HepG2 (cell line): ENCODE measurements around the gene CLDN9. TPM values are rescaled to one million over a fixed set of nuclear protein-coding genes. Genes with fewer than 3 reads are reported as not detected.
A peak's percentile ranks its signal among the peaks of the same experiment; 100 is the strongest.

ENCODE experiments used
- ATRX ChIP-seq: sonication (generic); formaldehyde crosslinking; IDR thresholded peaks from 2 replicates; pipeline ENCODE4 v1.4.0; 2020; ENCODE audit warnings: missing genetic modification reagents, borderline replicate concordance
- EHMT2 ChIP-seq: fragments of 200-600 bp; sonication (generic); IDR thresholded peaks from 2 replicates; pipeline ENCODE4 v1.7.0; 2017; ENCODE audit warnings: antibody characterized with exemption, low read depth, low read length, borderline replicate concordance
- HDAC1 ChIP-seq: sonication (generic); formaldehyde crosslinking; IDR thresholded peaks from 2 replicates; pipeline ENCODE4 v1.5.1; 2020; ENCODE audit warnings: mild to moderate bottlenecking, missing genetic modification reagents
- HNF4G ChIP-seq, 2 experiments: sonication (generic) in 1 of 2; formaldehyde crosslinking in 1 of 2; IDR thresholded peaks; 2 replicates each; pipeline versions ENCODE4 v1.4.0 to v1.6.1; 2011 to 2020; ENCODE audit warnings: borderline replicate concordance in 2 of 2, low read depth in 2 of 2, mild to moderate bottlenecking in 2 of 2, low read length in 1 of 2, missing genetic modification reagents in 1 of 2, moderate library complexity in 1 of 2
- HNRNPK ChIP-seq: fragments of 200-400 bp; formaldehyde crosslinking; IDR thresholded peaks from 2 replicates; pipeline ENCODE4 v1.6.1; 2018; ENCODE audit warnings: low read length, low read depth, moderate library complexity, mild to moderate bottlenecking; ENCODE audit not compliant: poor library complexity, severe bottlenecking
- KDM4B ChIP-seq: sonication (generic); formaldehyde crosslinking; IDR thresholded peaks from 2 replicates; pipeline ENCODE4 v1.4.0; 2020; ENCODE audit warnings: missing genetic modification reagents
- MLLT10 ChIP-seq: sonication (generic); formaldehyde crosslinking; IDR thresholded peaks from 2 replicates; pipeline ENCODE4 v1.4.0; 2020; ENCODE audit warnings: missing genetic modification reagents
- STAT5B ChIP-seq: sonication (generic); formaldehyde crosslinking; IDR thresholded peaks from 2 replicates; pipeline ENCODE4 v1.4.0; 2020; ENCODE audit warnings: missing genetic modification reagents
- SUZ12 ChIP-seq: fragments of 150-350 bp; IDR thresholded peaks from 2 replicates; pipeline ENCODE4 v1.6.1; 2014; ENCODE audit warnings: low read depth, low read length
- ZNF101 ChIP-seq: sonication (generic); formaldehyde crosslinking; IDR thresholded peaks from 2 replicates; pipeline ENCODE4 v1.4.0; 2020; ENCODE audit warnings: mild to moderate bottlenecking, low read depth, missing genetic modification reagents, borderline replicate concordance
- ZNF44 ChIP-seq: sonication (generic); formaldehyde crosslinking; IDR thresholded peaks from 2 replicates; pipeline ENCODE4 v1.5.1; 2020; ENCODE audit warnings: mild to moderate bottlenecking, missing genetic modification reagents
- ZNF552 ChIP-seq: sonication (generic); formaldehyde crosslinking; IDR thresholded peaks from 2 replicates; pipeline ENCODE4 v1.9.0; 2022; ENCODE audit warnings: missing genetic modification reagents, mild to moderate bottlenecking, borderline replicate concordance
- ZNF562 ChIP-seq: sonication (generic); formaldehyde crosslinking; IDR thresholded peaks from 2 replicates; pipeline ENCODE4 v1.8.0; 2022; ENCODE audit warnings: missing genetic modification reagents, borderline replicate concordance
- ZNF792 ChIP-seq: IDR thresholded peaks from 2 replicates; pipeline ENCODE4 v1.6.1; 2016
- polyA plus RNA-seq, 8 experiments: library from polyadenylated mRNA; depleted of rRNA in 3 of 8; stranded (reverse) in 7 of 8; unstranded in 1 of 8; fragments of >200 nt; fragmentation: Illumina TruSeq in 4 of 8; extraction: Trizol in 4 of 8; gene quantifications; 2 replicates each; pipeline versions ENCODE4 v1.2.1 to v1.2.3, GENCODE V29; 2011 to 2016; ENCODE audit warnings: low read depth in 4 of 8, missing spikeins in 1 of 8, mixed read lengths in 1 of 8; ENCODE audit not compliant: insufficient read depth in 1 of 8
- total RNA-seq, 5 experiments: library from RNA; depleted of rRNA; stranded (reverse); fragments of >200 nt; fragmentation: Illumina TruSeq; extraction: Trizol; gene quantifications; 2 replicates each; pipeline ENCODE4 v1.2.3, GENCODE V29; 2016; ENCODE audit warnings: low read depth in 1 of 5
- TF ChIP-seq, protein P1 (sequence below): sonication (generic); formaldehyde crosslinking; conservative IDR thresholded peaks from 2 replicates; pipeline ENCODE4 v1.8.0; 2022; ENCODE audit warnings: low read depth, missing genetic modification reagents
- TF ChIP-seq, protein P2 (sequence below): sonication (generic); formaldehyde crosslinking; IDR thresholded peaks from 2 replicates; pipeline ENCODE4 v1.8.0; 2022; ENCODE audit warnings: low read depth, missing genetic modification reagents
- TF ChIP-seq, protein P3 (sequence below): sonication (generic); formaldehyde crosslinking; IDR thresholded peaks from 2 replicates; pipeline ENCODE4 v1.8.0; 2022; ENCODE audit warnings: mild to moderate bottlenecking, missing genetic modification reagents, borderline replicate concordance
- TF ChIP-seq, protein P4 (sequence below): sonication (generic); formaldehyde crosslinking; IDR thresholded peaks from 2 replicates; pipeline ENCODE4 v1.4.0; 2020; ENCODE audit warnings: missing genetic modification reagents, borderline replicate concordance
- TF ChIP-seq, protein P5 (sequence below): sonication (generic); formaldehyde crosslinking; IDR thresholded peaks from 2 replicates; pipeline ENCODE4 v1.4.0; 2020; ENCODE audit warnings: missing genetic modification reagents, mild to moderate bottlenecking, borderline replicate concordance
- TF ChIP-seq, protein P6 (sequence below): sonication (generic); formaldehyde crosslinking; IDR thresholded peaks from 2 replicates; pipeline ENCODE4 v1.4.0; 2020; ENCODE audit warnings: mild to moderate bottlenecking, missing genetic modification reagents
- TF ChIP-seq, protein P7 (sequence below): sonication (generic); formaldehyde crosslinking; IDR thresholded peaks from 2 replicates; pipeline ENCODE4 v1.4.0; 2020; ENCODE audit warnings: missing genetic modification reagents

The CLDN9 gene
- total and polyA plus RNA-seq, 2 of the 13 experiments (the other 11 are each of a cell fraction or from before 2014, with no cell fraction given) = 0.15 to 0.26 TPM

DNA sequence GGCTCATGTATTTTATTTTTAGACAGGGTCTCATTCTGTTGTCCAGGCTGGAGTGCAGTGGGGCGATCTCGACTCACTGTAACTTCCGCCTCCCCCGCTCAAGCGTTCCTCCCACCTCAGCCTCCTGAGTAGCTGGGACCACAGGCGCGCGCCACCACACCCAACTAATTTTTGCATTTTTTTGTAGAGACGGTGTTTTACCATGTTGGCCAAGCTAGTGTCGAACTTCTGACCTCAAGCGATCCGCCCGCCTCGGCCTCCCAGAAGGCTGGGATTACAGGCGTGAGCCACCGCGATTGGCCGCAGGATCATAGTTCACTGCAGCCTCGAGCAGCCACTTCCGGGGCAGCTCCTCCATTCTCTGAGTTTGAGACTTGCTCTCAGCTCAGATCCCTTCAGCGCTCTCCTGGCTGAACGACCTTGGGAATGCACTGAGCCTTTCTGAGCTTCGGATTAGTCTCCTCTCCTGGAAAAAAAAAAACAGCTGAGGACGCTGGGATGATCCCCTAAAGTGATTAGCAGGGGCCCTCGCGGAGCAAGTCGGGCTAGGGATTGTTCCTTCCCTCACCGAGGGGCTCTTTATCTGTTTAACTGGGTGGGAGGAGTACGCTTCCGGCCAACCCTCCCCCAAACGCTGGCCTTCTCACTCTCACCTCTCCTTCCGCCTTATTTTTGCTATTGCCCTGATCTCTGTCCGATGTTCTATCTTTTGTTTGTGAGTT lies 31.4 kb upstream of the CLDN9 start (continued):
- TF ChIP-seq, protein P1, sequence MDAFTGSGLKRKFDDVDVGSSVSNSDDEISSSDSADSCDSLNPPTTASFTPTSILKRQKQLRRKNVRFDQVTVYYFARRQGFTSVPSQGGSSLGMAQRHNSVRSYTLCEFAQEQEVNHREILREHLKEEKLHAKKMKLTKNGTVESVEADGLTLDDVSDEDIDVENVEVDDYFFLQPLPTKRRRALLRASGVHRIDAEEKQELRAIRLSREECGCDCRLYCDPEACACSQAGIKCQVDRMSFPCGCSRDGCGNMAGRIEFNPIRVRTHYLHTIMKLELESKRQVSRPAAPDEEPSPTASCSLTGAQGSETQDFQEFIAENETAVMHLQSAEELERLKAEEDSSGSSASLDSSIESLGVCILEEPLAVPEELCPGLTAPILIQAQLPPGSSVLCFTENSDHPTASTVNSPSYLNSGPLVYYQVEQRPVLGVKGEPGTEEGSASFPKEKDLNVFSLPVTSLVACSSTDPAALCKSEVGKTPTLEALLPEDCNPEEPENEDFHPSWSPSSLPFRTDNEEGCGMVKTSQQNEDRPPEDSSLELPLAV (CRISPR knock-in tag) = no peak
- TF ChIP-seq, protein P2, sequence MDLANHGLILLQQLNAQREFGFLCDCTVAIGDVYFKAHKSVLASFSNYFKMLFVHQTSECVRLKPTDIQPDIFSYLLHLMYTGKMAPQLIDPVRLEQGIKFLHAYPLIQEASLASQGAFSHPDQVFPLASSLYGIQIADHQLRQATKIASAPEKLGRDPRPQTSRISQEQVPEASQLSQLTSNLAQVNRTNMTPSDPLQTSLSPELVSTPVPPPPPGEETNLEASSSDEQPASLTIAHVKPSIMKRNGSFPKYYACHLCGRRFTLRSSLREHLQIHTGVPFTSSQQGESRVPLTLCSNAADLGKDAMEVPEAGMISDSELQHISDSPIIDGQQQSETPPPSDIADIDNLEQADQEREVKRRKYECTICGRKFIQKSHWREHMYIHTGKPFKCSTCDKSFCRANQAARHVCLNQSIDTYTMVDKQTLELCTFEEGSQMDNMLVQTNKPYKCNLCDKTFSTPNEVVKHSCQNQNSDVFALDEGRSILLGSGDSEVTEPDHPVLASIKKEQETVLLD (CRISPR knock-in tag) = no peak
- TF ChIP-seq, protein P3, sequence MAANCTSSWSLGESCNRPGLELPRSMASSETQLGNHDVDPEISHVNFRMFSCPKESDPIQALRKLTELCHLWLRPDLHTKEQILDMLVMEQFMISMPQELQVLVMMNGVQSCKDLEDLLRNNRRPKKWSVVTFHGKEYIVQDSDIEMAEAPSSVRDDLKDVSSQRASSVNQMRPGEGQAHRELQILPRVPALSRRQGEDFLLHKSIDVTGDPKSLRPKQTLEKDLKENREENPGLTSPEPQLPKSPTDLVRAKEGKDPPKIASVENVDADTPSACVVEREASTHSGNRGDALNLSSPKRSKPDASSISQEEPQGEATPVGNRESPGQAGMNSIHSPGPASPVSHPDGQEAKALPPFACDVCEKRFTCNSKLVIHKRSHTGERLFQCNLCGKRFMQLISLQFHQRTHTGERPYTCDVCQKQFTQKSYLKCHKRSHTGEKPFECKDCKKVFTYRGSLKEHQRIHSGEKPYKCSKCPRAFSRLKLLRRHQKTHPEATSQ = no peak
- TF ChIP-seq, protein P4, sequence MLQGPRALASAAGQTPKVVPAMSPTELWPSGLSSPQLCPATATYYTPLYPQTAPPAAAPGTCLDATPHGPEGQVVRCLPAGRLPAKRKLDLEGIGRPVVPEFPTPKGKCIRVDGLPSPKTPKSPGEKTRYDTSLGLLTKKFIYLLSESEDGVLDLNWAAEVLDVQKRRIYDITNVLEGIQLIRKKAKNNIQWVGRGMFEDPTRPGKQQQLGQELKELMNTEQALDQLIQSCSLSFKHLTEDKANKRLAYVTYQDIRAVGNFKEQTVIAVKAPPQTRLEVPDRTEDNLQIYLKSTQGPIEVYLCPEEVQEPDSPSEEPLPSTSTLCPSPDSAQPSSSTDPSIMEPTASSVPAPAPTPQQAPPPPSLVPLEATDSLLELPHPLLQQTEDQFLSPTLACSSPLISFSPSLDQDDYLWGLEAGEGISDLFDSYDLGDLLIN (CRISPR knock-in tag) = no peak
- TF ChIP-seq EHMT2 (no peak), ZNF552 (CRISPR knock-in tag) (no peak), SUZ12 (no peak), ATRX (CRISPR knock-in tag) (no peak), KDM4B (CRISPR knock-in tag) (no peak), HNRNPK (no peak), STAT5B (no peak), ZNF562 (CRISPR knock-in tag) (no peak), HDAC1 (no peak; the same call in none of the 2 replicates), MLLT10 (CRISPR knock-in tag) (no peak), ZNF44 (CRISPR knock-in tag) (no peak), HNF4G (IDR thresholded peaks at IDR 0.05; ENCODE audit: borderline replicate concordance, low read depth, low read length) (peak; percentile 21; the same call in 1 of the 2 replicates), HNF4G (CRISPR knock-in tag; IDR thresholded peaks at IDR 0.05; ENCODE audit: borderline replicate concordance, low read depth) (peak; percentile 22; the same call in 1 of the 2 replicates), ZNF101 (no peak), ZNF792 (no peak)
- TF ChIP-seq, protein P5, sequence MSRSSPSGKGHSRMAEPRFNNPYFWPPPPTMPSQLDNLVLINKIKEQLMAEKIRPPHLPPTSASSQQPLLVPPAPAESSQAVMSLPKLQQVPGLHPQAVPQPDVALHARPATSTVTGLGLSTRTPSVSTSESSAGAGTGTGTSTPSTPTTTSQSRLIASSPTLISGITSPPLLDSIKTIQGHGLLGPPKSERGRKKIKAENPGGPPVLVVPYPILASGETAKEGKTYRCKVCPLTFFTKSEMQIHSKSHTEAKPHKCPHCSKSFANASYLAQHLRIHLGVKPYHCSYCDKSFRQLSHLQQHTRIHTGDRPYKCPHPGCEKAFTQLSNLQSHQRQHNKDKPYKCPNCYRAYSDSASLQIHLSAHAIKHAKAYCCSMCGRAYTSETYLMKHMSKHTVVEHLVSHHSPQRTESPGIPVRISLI (CRISPR knock-in tag) = no peak; the same call in 1 of the 2 replicates
- TF ChIP-seq, protein P6, sequence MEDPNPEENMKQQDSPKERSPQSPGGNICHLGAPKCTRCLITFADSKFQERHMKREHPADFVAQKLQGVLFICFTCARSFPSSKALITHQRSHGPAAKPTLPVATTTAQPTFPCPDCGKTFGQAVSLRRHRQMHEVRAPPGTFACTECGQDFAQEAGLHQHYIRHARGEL (CRISPR knock-in tag) = no peak
- TF ChIP-seq, protein P7, sequence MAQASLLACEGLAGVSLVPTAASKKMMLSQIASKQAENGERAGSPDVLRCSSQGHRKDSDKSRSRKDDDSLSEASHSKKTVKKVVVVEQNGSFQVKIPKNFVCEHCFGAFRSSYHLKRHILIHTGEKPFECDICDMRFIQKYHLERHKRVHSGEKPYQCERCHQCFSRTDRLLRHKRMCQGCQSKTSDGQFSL = no peak
